Measurements from ENCODE around the gene ZNF135.

Gene ZNF135

GRCh38 chr19:58052256-58052655 lies 6.8 kb upstream of the ZNF135 start:
- no peak overlapping the region for H3K27ac ChIP-seq
- no peak for TF ChIP-seq CTCF (conservative IDR thresholded peaks at IDR 0.05)

GRCh38 chr19:58053480-58054156 lies 5.5 kb upstream of the ZNF135 start:
- H3K27ac ChIP-seq, result no peak overlapping the region
- no peak for TF ChIP-seq CTCF (conservative IDR thresholded peaks at IDR 0.05)

- no peak overlapping the region for H3K27ac ChIP-seq
- no peak for TF ChIP-seq CTCF (conservative IDR thresholded peaks at IDR 0.05)
Measured at GRCh38 chr19:58054901-58055874, 3.9 kb upstream of the ZNF135 start.

GRCh38 chr19:58056261-58056660 lies 2.8 kb upstream of the ZNF135 start:
- no peak overlapping the region for H3K27ac ChIP-seq
- TF ChIP-seq CTCF (conservative IDR thresholded peaks at IDR 0.05), result no peak

GRCh38 chr19:58056861-58057260 lies 2.2 kb upstream of the ZNF135 start:
- TF ChIP-seq CTCF (conservative IDR thresholded peaks at IDR 0.05), result no peak
- no peak overlapping the region for H3K27ac ChIP-seq

- no peak for TF ChIP-seq CTCF (conservative IDR thresholded peaks at IDR 0.05)
- peak overlapping the region; percentile 88 for H3K27ac ChIP-seq
Measured at GRCh38 chr19:58058467-58058866, 615 bp upstream of the ZNF135 start.

GRCh38 chr19:58059671-58060078 lies 593 bp downstream of the ZNF135 start:
- peak overlapping the region; percentile 88 for H3K27ac ChIP-seq
- no peak for TF ChIP-seq CTCF (conservative IDR thresholded peaks at IDR 0.05)
